Kidney epithelial cell (primary cell): ENCODE data around the gene GRIK3. TPM values are rescaled to one million over a fixed set of nuclear protein-coding genes. Genes with fewer than 3 reads are reported as not detected.

ENCODE experiments used
- DNase-seq: peaks from one replicate; pipeline ENCODE4 v3.0.0-alpha.2; 2010; ENCODE audit warnings: low read depth
- H3K27me3 ChIP-seq: 2 replicates; pipeline ENCODE4 v1.6.0; 2011; ENCODE audit warnings: low read length; ENCODE audit not compliant: control insufficient read depth, insufficient read depth
- H3K36me3 ChIP-seq: 2 replicates; pipeline ENCODE4 v1.5.1; 2011; ENCODE audit warnings: low read length; ENCODE audit not compliant: control insufficient read depth, insufficient read depth
- H3K4me3 ChIP-seq: 2 replicates; pipeline ENCODE4 v1.5.1; 2011; ENCODE audit warnings: low read depth, mild to moderate bottlenecking, control low read depth, low read length
- CTCF ChIP-seq: IDR thresholded peaks from 2 replicates; pipeline ENCODE4 v1.5.1; 2011; ENCODE audit warnings: mild to moderate bottlenecking, moderate library complexity, low read length, control low read depth, inconsistent platforms; ENCODE audit not compliant: insufficient read depth, poor library complexity, severe bottlenecking
- total RNA-seq: library from RNA; depleted of rRNA; stranded (reverse); fragments of >200 nt; gene quantifications from 2 replicates; pipeline ENCODE4 v1.2.3, GENCODE V29; 2015

GRIK3 gene
- total RNA-seq, 1 donor from 2014 or later = under 0.01 TPM

GRCh38 chr1:37031871-37032270 is 2.4 kb downstream of the GRIK3 start:
- no peaks in the 10 kb centered on the region for H3K36me3 ChIP-seq

GRCh38 chr1:37031429-37031828 is 2.9 kb downstream of the GRIK3 start:
- TF ChIP-seq CTCF = no peak
- Histone ChIP-seq H3K27me3 (peaks cover 54% of the 10 kb centered on the region), H3K4me3 (no peak overlapping the region), H3K36me3 (no peaks in the 10 kb centered on the region)
- no peak for DNase-seq

More at GRCh38 chr1:37031871-37032270, 2.4 kb downstream of the GRIK3 start:
- DNase-seq = no peak
- no peak for TF ChIP-seq CTCF
- H3K27me3 ChIP-seq = peaks cover 59% of the 10 kb centered on the region
- H3K4me3 ChIP-seq = no peak overlapping the region

GRCh38 chr1:37028981-37029617 is 5.2 kb downstream of the GRIK3 start:
- DNase-seq = no peak
- H3K36me3 ChIP-seq = no peaks in the 10 kb centered on the region
- no peak overlapping the region for H3K4me3 ChIP-seq
- no peak for TF ChIP-seq CTCF
- H3K27me3 ChIP-seq = peaks cover 32% of the 10 kb centered on the region

- DNase-seq = no peak
- TF ChIP-seq CTCF = no peak
- H3K36me3 ChIP-seq = no peaks in the 10 kb centered on the region
- no peak overlapping the region for H3K4me3 ChIP-seq
- no peaks in the 10 kb centered on the region for H3K27me3 ChIP-seq
Observed at GRCh38 chr1:37021502-37021901, 12.8 kb downstream of the GRIK3 start.

- no peaks in the 10 kb centered on the region for H3K27me3 ChIP-seq
- H3K36me3 ChIP-seq = no peaks in the 10 kb centered on the region
- DNase-seq = no peak
- no peak overlapping the region for H3K4me3 ChIP-seq
- TF ChIP-seq CTCF = peak; percentile 25
Observed at GRCh38 chr1:37020653-37021277, 13.6 kb downstream of the GRIK3 start.

GRCh38 chr1:37018510-37018909 is 15.8 kb downstream of the GRIK3 start:
- H3K36me3 ChIP-seq = no peaks in the 10 kb centered on the region
- H3K27me3 ChIP-seq = no peaks in the 10 kb centered on the region
- no peak for DNase-seq
- no peak overlapping the region for H3K4me3 ChIP-seq
- TF ChIP-seq CTCF = no peak
